Naive thymus-derived CD4-positive, alpha-beta T cell (primary cell): Measurements from ENCODE around the gene SKIC3. TPM values are rescaled to one million over a fixed set of nuclear protein-coding genes. Genes with fewer than 3 reads are reported as not detected.
A peak's percentile ranks its signal among the peaks of the same experiment; 100 is the strongest.

Experiments
- ATAC-seq: fragments of 150-1000 bp; cut with Tn5 transposase; 2 replicates; pipeline ENCODE4 v1.10.0; 2021; ENCODE audit warnings: mild to moderate bottlenecking, moderate library complexity
- CTCF ChIA-PET: fragments of 350-600 bp; sonication (Branson Sonifier 250); formaldehyde crosslinking; loops from one replicate; lab custom pipeline; 2021; ENCODE audit warnings: antibody characterized with exemption; lab: Charles Lee
- POLR2A ChIA-PET: fragments of 350-600 bp; sonication (Branson Sonifier 250); formaldehyde crosslinking; loops from one replicate; lab custom pipeline; 2021; ENCODE audit warnings: antibody characterized with exemption, inconsistent platforms; lab: Charles Lee
- DNase-seq, 9 donors: peaks; one replicate each; pipeline versions ENCODE4 v3.0.0 to v3.0.0-alpha.2; 2020 to 2022; ENCODE audit warnings: mixed read lengths in 1 of 9
- H3K27ac ChIP-seq: one replicate; pipeline ENCODE4 v1.7.0; 2013; ENCODE audit warnings: mild to moderate bottlenecking, low read depth, low read length, moderate library complexity
- H3K27me3 ChIP-seq, 2 donors: one replicate each; pipeline ENCODE4 v1.7.0; 2013; ENCODE audit warnings: low read length in 2 of 2, mild to moderate bottlenecking in 2 of 2, moderate library complexity in 2 of 2; ENCODE audit not compliant: control insufficient read depth in 2 of 2, insufficient read depth in 2 of 2
- H3K36me3 ChIP-seq, 3 experiments: 1 replicate in 2 of 3; 2 replicates in 1 of 3; pipeline ENCODE4 v1.7.0; 2013; ENCODE audit warnings: low read length in 3 of 3, mild to moderate bottlenecking in 3 of 3, moderate library complexity in 1 of 3; ENCODE audit not compliant: insufficient read depth in 3 of 3, control insufficient read depth in 2 of 3
- H3K4me1 ChIP-seq, 2 donors: one replicate each; pipeline ENCODE4 v1.7.0; 2013; ENCODE audit warnings: low read length in 2 of 2, mild to moderate bottlenecking in 2 of 2, moderate library complexity in 1 of 2; ENCODE audit not compliant: control insufficient read depth in 2 of 2, insufficient read depth in 2 of 2
- H3K4me3 ChIP-seq: 2 replicates; pipeline ENCODE4 v1.7.0; 2013; ENCODE audit warnings: mild to moderate bottlenecking, low read length
- H3K9me3 ChIP-seq, 3 experiments: 1 replicate in 2 of 3; 2 replicates in 1 of 3; pipeline ENCODE4 v1.7.0; 2013; ENCODE audit warnings: low read length in 3 of 3; ENCODE audit not compliant: control insufficient read depth in 2 of 3
- H3K27ac Mint-ChIP-seq, 9 donors: one replicate each; pipeline ENCODE4 v1.8.0; 2020 to 2022; ENCODE audit warnings: mixed read lengths in 9 of 9, mild to moderate bottlenecking in 8 of 9, moderate library complexity in 5 of 9, inconsistent platforms in 2 of 9
- H3K27me3 Mint-ChIP-seq, 5 donors: one replicate each; pipeline ENCODE4 v1.8.0; 2021 to 2022; ENCODE audit warnings: mixed read lengths in 5 of 5, mild to moderate bottlenecking in 1 of 5
- H3K36me3 Mint-ChIP-seq, 5 donors: one replicate each; pipeline ENCODE4 v1.8.0; 2020 to 2022; ENCODE audit warnings: mixed read lengths in 5 of 5, mild to moderate bottlenecking in 3 of 5, inconsistent platforms in 1 of 5
- H3K4me1 Mint-ChIP-seq, 7 donors: one replicate each; pipeline ENCODE4 v1.8.0; 2020 to 2022; ENCODE audit warnings: mixed read lengths in 7 of 7, mild to moderate bottlenecking in 3 of 7, inconsistent platforms in 1 of 7
- H3K4me3 Mint-ChIP-seq, 10 donors: one replicate each; pipeline ENCODE4 v1.8.0; 2020 to 2022; ENCODE audit warnings: mild to moderate bottlenecking in 10 of 10, mixed read lengths in 10 of 10, moderate library complexity in 6 of 10, inconsistent platforms in 2 of 10
- H3K9me3 Mint-ChIP-seq, 11 donors: one replicate each; pipeline ENCODE4 v1.8.0; 2020 to 2022; ENCODE audit warnings: mixed read lengths in 11 of 11, mild to moderate bottlenecking in 4 of 11, inconsistent platforms in 1 of 11, moderate library complexity in 1 of 11
- intact Hi-C, 2 donors: fragments of 100-400 bp; cut with micrococcal nuclease; formaldehyde crosslinking; loops; one replicate each; pipeline ENCODE4 v1.15.1; 2023
- polyA plus RNA-seq, 2 donors: library from polyadenylated mRNA; unstranded; fragments of 300-500 nt; fragmentation: Illumina TruSeq; gene quantifications; one replicate each; pipeline ENCODE4 v1.2.3, GENCODE V29; 2021
- total RNA-seq, 6 experiments: library from RNA in 5 of 6; stranded (reverse) in 5 of 6; gene quantifications; 1 replicate in 5 of 6; 2 replicates in 1 of 6; pipeline ENCODE4 v1.2.3 and lab custom pipeline; 2021 to 2026

Gene SKIC3
- total and polyA plus RNA-seq, 7 experiments from 2014 or later = 27.6 to 103 (median 75.0) TPM

- Mint-ChIP-seq H3K4me1 (peaks cover 17 to 23% (median 22%) of the 10 kb centered on the region in 7 donors), H3K9me3 (peaks cover 0 to 2% (median 0%) of the 10 kb centered on the region in 11 donors), H3K36me3 (peaks cover 0 to 33% (median 7%) of the 10 kb centered on the region in 5 donors), H3K4me3 (peak overlapping the region in 3 of 10 donors; percentile 9 to 47 (median 32)), H3K27ac (peak overlapping the region in 8 of 9 donors; percentile 2 to 73 (median 46)), H3K27me3 (no peaks in the 10 kb centered on the region)
- DNase-seq (no peak), ATAC-seq (no peak)
- H3K4me3 ChIP-seq = no peak overlapping the region
- H3K27ac ChIP-seq = no peak overlapping the region
- CTCF ChIA-PET = no interaction called here
- H3K36me3 ChIP-seq = peaks cover 0 to 8% (median 3%) of the 10 kb centered on the region in 3 experiments
- intact Hi-C loops = loop anchor here in 1 of 2 donors (2.0 kb wide), 1 partner anchor 30 kb away; the partner anchor contains the start of gene GPR150
- peaks cover 0 to 10% of the 10 kb centered on the region in 2 donors for H3K4me1 ChIP-seq
- H3K9me3 ChIP-seq = no peaks in the 10 kb centered on the region
- H3K27me3 ChIP-seq = no peaks in the 10 kb centered on the region
- POLR2A ChIA-PET = no interaction called here
These were observed 36.1 kb upstream of the SKIC3 start for GRCh38 chr5:95590880-95591279.

- no peaks in the 10 kb centered on the region for H3K27me3 ChIP-seq
- DNase-seq (no peak), ATAC-seq (no peak)
- Mint-ChIP-seq H3K27me3 (no peaks in the 10 kb centered on the region), H3K4me1 (peaks cover 0 to 7% (median 0%) of the 10 kb centered on the region in 7 donors), H3K36me3 (peaks cover 12 to 47% (median 17%) of the 10 kb centered on the region in 5 donors), H3K27ac (no peak overlapping the region), H3K9me3 (peaks cover 0 to 2% (median 0%) of the 10 kb centered on the region in 11 donors), H3K4me3 (no peak overlapping the region)
- H3K27ac ChIP-seq = no peak overlapping the region
- no peaks in the 10 kb centered on the region for H3K9me3 ChIP-seq
- intact Hi-C loops = no loop called here
- H3K4me1 ChIP-seq = no peaks in the 10 kb centered on the region
- POLR2A ChIA-PET = no interaction called here
- CTCF ChIA-PET = no interaction called here
- no peak overlapping the region for H3K4me3 ChIP-seq
- peaks cover 0 to 8% (median 3%) of the 10 kb centered on the region in 3 experiments for H3K36me3 ChIP-seq
These were observed 29.2 kb upstream of the SKIC3 start for GRCh38 chr5:95583992-95584391.

GRCh38 chr5:95581576-95581975 lies 26.8 kb upstream of the SKIC3 start:
- peaks cover 13 to 47% (median 20%) of the 10 kb centered on the region in 5 donors for H3K36me3 Mint-ChIP-seq
- POLR2A ChIA-PET = no interaction called here
- H3K36me3 ChIP-seq = peaks cover 0 to 8% (median 0%) of the 10 kb centered on the region in 3 experiments
- H3K4me3 ChIP-seq = no peak overlapping the region
- no peaks in the 10 kb centered on the region for H3K27me3 Mint-ChIP-seq
- CTCF ChIA-PET = no interaction called here
- intact Hi-C loops = no loop called here
- no peaks in the 10 kb centered on the region for H3K27me3 ChIP-seq
- no peak overlapping the region for H3K27ac ChIP-seq
- H3K4me3 Mint-ChIP-seq = no peak overlapping the region
- no peaks in the 10 kb centered on the region for H3K9me3 ChIP-seq
- H3K4me1 ChIP-seq = no peaks in the 10 kb centered on the region
- H3K9me3 Mint-ChIP-seq = peaks cover 0 to 2% (median 0%) of the 10 kb centered on the region in 11 donors
- no peak for ATAC-seq
- H3K4me1 Mint-ChIP-seq = peaks cover 0 to 5% (median 0%) of the 10 kb centered on the region in 7 donors
- no peak overlapping the region for H3K27ac Mint-ChIP-seq
- no peak for DNase-seq

GRCh38 chr5:95572016-95572415 lies 17.2 kb upstream of the SKIC3 start:
- Histone ChIP-seq H3K27me3 (no peaks in the 10 kb centered on the region), H3K4me3 (no peak overlapping the region), H3K9me3 (no peaks in the 10 kb centered on the region), H3K4me1 (no peaks in the 10 kb centered on the region), H3K27ac (no peak overlapping the region), H3K36me3 (peaks cover 3 to 20% (median 4%) of the 10 kb centered on the region in 3 experiments)
- POLR2A ChIA-PET = no interaction called here
- intact Hi-C loops = no loop called here
- no peak for ATAC-seq
- H3K36me3 Mint-ChIP-seq = peaks cover 11 to 66% (median 52%) of the 10 kb centered on the region in 5 donors
- no peak overlapping the region for H3K4me3 Mint-ChIP-seq
- peaks cover 0 to 3% (median 0%) of the 10 kb centered on the region in 11 donors for H3K9me3 Mint-ChIP-seq
- H3K4me1 Mint-ChIP-seq = peaks cover 0 to 11% (median 0%) of the 10 kb centered on the region in 7 donors
- no peak for DNase-seq
- no peak overlapping the region for H3K27ac Mint-ChIP-seq
- CTCF ChIA-PET = no interaction called here
- H3K27me3 Mint-ChIP-seq = no peaks in the 10 kb centered on the region

- Histone ChIP-seq H3K9me3 (no peaks in the 10 kb centered on the region), H3K27ac (no peak overlapping the region), H3K27me3 (no peaks in the 10 kb centered on the region), H3K36me3 (peaks cover 3 to 20% (median 4%) of the 10 kb centered on the region in 3 experiments), H3K4me3 (no peak overlapping the region), H3K4me1 (no peaks in the 10 kb centered on the region)
- Mint-ChIP-seq H3K36me3 (peaks cover 4 to 46% (median 33%) of the 10 kb centered on the region in 5 donors), H3K9me3 (peaks cover 0 to 4% (median 0%) of the 10 kb centered on the region in 11 donors), H3K27ac (peak overlapping the region in 2 of 9 donors; percentile 20 to 68), H3K4me3 (no peak overlapping the region), H3K4me1 (peaks cover 0 to 29% (median 19%) of the 10 kb centered on the region in 7 donors), H3K27me3 (no peaks in the 10 kb centered on the region)
- CTCF ChIA-PET = interaction anchor here (0.6 kb wide), 1 partner anchor 46 kb away, joined by 4 read pairs; no protein-coding TSS in a partner anchor
- no peak for DNase-seq
- ATAC-seq = no peak
- POLR2A ChIA-PET = interaction anchor here (1.0 kb wide), 1 partner anchor 11 kb away, joined by 3 read pairs; the partner anchor contains the start of genes ARSK and SKIC3
- intact Hi-C loops = no loop called here
These were observed 10.6 kb upstream of the SKIC3 start for GRCh38 chr5:95565280-95565920.

GRCh38 chr5:95564450-95564849 lies 9.7 kb upstream of the SKIC3 start:
- Histone ChIP-seq H3K4me3 (no peak overlapping the region), H3K4me1 (no peaks in the 10 kb centered on the region), H3K27ac (no peak overlapping the region), H3K27me3 (no peaks in the 10 kb centered on the region), H3K9me3 (no peaks in the 10 kb centered on the region), H3K36me3 (peaks cover 3 to 20% (median 4%) of the 10 kb centered on the region in 3 experiments)
- ChIA-PET CTCF (no interaction called here), POLR2A (interaction anchor here (1.0 kb wide), 1 partner anchor 10 kb away, joined by 3 read pairs; the partner anchor contains the start of genes ARSK and SKIC3)
- no peaks in the 10 kb centered on the region for H3K27me3 Mint-ChIP-seq
- ATAC-seq = no peak
- peaks cover 2 to 24% (median 19%) of the 10 kb centered on the region in 7 donors for H3K4me1 Mint-ChIP-seq
- peaks cover 0 to 4% (median 0%) of the 10 kb centered on the region in 11 donors for H3K9me3 Mint-ChIP-seq
- no peak for DNase-seq
- peak overlapping the region in 1 of 9 donors; percentile 13 for H3K27ac Mint-ChIP-seq
- peaks cover 4 to 37% (median 25%) of the 10 kb centered on the region in 5 donors for H3K36me3 Mint-ChIP-seq
- H3K4me3 Mint-ChIP-seq = no peak overlapping the region
- intact Hi-C loops = no loop called here
